Chondrocyte (in vitro differentiated cells): Measurements from ENCODE around the gene FAM78A. TPM values are rescaled to one million over a fixed set of nuclear protein-coding genes. Genes with fewer than 3 reads are reported as not detected.

Experiments
- DNase-seq: peaks from one replicate; pipeline ENCODE4 v3.0.0; 2021; ENCODE audit warnings: mixed read lengths, low spot score
- H3K27ac Mint-ChIP-seq: one replicate; pipeline ENCODE4 v1.8.0; 2021; ENCODE audit warnings: mild to moderate bottlenecking, moderate library complexity, mixed read lengths; ENCODE audit not compliant: unreplicated experiment
- H3K27me3 Mint-ChIP-seq: 2 replicates; pipeline ENCODE4 v1.8.0; 2021; ENCODE audit warnings: low read depth, mixed read lengths
- H3K36me3 Mint-ChIP-seq: 2 replicates; pipeline ENCODE4 v1.8.0; 2021; ENCODE audit warnings: low read depth, mixed read lengths
- H3K4me1 Mint-ChIP-seq: 2 replicates; pipeline ENCODE4 v1.8.0; 2021; ENCODE audit warnings: low read depth, mild to moderate bottlenecking, mixed read lengths
- H3K4me3 Mint-ChIP-seq: one replicate; pipeline ENCODE4 v1.8.0; 2021; ENCODE audit warnings: mild to moderate bottlenecking, moderate library complexity, mixed read lengths; ENCODE audit not compliant: unreplicated experiment
- H3K9me3 Mint-ChIP-seq: 2 replicates; pipeline ENCODE4 v1.8.0; 2021; ENCODE audit warnings: low read depth, mixed read lengths
- CTCF ChIP-seq: fragments of 200-600 bp; sonication (generic); IDR thresholded peaks from 2 replicates; pipeline ENCODE4 v1.5.0; 2021; ENCODE audit warnings: antibody characterized with exemption, mild to moderate bottlenecking, moderate library complexity
- total RNA-seq: library from RNA; stranded (reverse); gene quantifications from 3 replicates; pipeline ENCODE4 v1.2.1, GENCODE V29; 2021

Gene FAM78A
- total RNA-seq, 1 donor from 2014 or later: 1.6 TPM

- no peaks in the 10 kb centered on the region for H3K4me1 Mint-ChIP-seq
- H3K27ac Mint-ChIP-seq: no peak overlapping the region
- DNase-seq: no peak
- H3K4me3 Mint-ChIP-seq: no peak overlapping the region
- H3K36me3 Mint-ChIP-seq: no peaks in the 10 kb centered on the region
- no peaks in the 10 kb centered on the region for H3K9me3 Mint-ChIP-seq
- TF ChIP-seq CTCF: no peak
- no peaks in the 10 kb centered on the region for H3K27me3 Mint-ChIP-seq
Measured at GRCh38 chr9:131304676-131305355, 28.5 kb upstream of the FAM78A start.

GRCh38 chr9:131303381-131304321 is 27.3 kb upstream of the FAM78A start:
- no peak for DNase-seq
- Mint-ChIP-seq H3K4me1 (no peaks in the 10 kb centered on the region), H3K4me3 (no peak overlapping the region), H3K27me3 (no peaks in the 10 kb centered on the region), H3K36me3 (no peaks in the 10 kb centered on the region), H3K9me3 (no peaks in the 10 kb centered on the region), H3K27ac (no peak overlapping the region)
- TF ChIP-seq CTCF: no peak

GRCh38 chr9:131302244-131303075 is 26.1 kb upstream of the FAM78A start:
- Mint-ChIP-seq H3K4me1 (no peaks in the 10 kb centered on the region), H3K27ac (no peak overlapping the region), H3K36me3 (no peaks in the 10 kb centered on the region), H3K4me3 (no peak overlapping the region), H3K9me3 (no peaks in the 10 kb centered on the region), H3K27me3 (no peaks in the 10 kb centered on the region)
- DNase-seq: no peak
- TF ChIP-seq CTCF: no peak

- Mint-ChIP-seq H3K36me3 (no peaks in the 10 kb centered on the region), H3K4me1 (no peaks in the 10 kb centered on the region), H3K4me3 (no peak overlapping the region), H3K27ac (no peak overlapping the region), H3K9me3 (no peaks in the 10 kb centered on the region), H3K27me3 (no peaks in the 10 kb centered on the region)
- DNase-seq: no peak
- TF ChIP-seq CTCF: no peak
Measured at GRCh38 chr9:131300444-131300843, 24.1 kb upstream of the FAM78A start.

- Mint-ChIP-seq H3K4me1 (no peaks in the 10 kb centered on the region), H3K27ac (no peak overlapping the region), H3K27me3 (no peaks in the 10 kb centered on the region), H3K9me3 (no peaks in the 10 kb centered on the region), H3K36me3 (no peaks in the 10 kb centered on the region), H3K4me3 (no peak overlapping the region)
- no peak for TF ChIP-seq CTCF
- DNase-seq: no peak
Measured at GRCh38 chr9:131299961-131300347, 23.6 kb upstream of the FAM78A start.
